ENCODE measurements around the gene PTP4A2.

GRCh38 chr1:31869449-31869848 is 68.7 kb downstream of the PTP4A2 start:
- TF ChIP-seq CTCF (IDR thresholded peaks at IDR 0.05; ENCODE audit: insufficient read depth, low read depth, low read length) (no peak), EZH2 (IDR thresholded peaks at IDR 0.05; ENCODE audit: insufficient read depth, low read length) (no peak)
